HG02571 (cell line): ENCODE results near the gene HECW1.
"Not testable (repeated sequence)": the region's sequence is repeated elsewhere in the genome, so short reads cannot be mapped to it uniquely, and the experiment has no call there.

Source experiments
- ATAC-seq: cut with Tn5 transposase; IDR thresholded peaks from one replicate; pipeline ENCODE4 v1.9.1; 2021; ENCODE audit warnings: mild to moderate bottlenecking, moderate library complexity; ENCODE audit not compliant: unreplicated experiment

Gene HECW1

DNA sequence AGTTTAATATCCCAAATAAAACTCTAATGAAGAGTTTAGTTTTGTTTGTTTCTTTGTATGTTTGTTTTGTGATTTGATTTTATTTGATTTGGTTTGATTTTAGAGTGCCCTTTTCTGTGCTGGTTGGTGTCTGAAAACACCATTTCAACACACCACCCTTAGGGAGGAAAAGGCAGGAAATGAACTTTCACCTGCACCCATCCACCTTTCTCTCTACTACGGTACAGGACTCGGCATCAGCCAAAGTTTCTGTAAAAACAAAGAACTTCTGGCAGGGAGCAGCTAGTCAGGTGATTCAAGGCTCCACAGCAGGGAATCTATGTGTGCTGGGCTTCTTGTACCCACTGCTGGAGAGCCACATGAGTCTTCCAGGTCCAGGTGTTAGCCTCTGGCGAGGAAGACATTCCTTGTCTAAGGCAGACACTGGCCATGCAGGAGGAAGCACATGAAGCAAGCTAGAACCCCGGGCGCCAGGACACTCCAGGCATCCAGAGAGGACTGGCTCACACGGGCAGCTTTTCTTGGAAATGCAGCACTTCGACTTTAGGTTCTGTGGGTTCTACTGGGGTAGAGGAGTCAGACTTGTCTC lies 448.4 kb downstream of the HECW1 start:
- no peak for ATAC-seq

DNA sequence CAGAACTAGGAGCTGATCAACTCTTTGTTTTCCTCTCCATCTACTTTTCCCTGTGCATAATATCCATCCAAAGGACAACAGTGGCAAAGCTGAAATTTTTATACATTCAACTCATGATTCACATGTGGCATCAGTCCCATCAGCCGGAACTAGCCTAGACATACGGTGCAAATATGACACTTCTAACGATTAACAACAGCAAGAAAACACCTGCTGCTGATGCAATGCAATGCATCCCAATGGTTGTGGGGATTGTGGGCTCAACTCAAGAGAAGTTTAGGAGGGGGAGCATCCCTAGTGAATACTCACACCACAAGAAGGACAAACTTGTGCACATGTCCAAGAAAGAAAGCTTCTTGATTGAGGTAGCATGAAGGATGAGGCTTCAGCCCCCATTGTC lies 449.9 kb downstream of the HECW1 start:
- no peak for ATAC-seq

DNA sequence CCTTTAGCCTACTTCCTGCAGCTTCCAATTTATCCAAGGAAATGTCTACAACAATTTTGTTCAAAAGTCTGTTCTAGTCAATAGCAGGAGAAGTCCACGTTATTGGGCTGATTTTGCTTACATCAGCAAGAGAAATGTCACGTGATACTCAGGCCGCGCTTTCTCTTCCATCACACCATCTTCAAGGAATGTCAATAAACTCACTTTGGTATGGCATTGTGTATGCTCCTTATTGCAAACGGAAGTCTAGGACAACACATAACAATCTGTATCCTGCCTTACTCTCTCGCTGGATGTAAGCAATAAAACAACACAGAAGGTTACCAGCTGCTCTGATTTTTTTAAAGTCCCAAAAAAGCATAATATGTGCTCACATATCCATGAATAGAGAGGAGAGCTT lies 453.3 kb downstream of the HECW1 start:
- ATAC-seq = no peak

DNA sequence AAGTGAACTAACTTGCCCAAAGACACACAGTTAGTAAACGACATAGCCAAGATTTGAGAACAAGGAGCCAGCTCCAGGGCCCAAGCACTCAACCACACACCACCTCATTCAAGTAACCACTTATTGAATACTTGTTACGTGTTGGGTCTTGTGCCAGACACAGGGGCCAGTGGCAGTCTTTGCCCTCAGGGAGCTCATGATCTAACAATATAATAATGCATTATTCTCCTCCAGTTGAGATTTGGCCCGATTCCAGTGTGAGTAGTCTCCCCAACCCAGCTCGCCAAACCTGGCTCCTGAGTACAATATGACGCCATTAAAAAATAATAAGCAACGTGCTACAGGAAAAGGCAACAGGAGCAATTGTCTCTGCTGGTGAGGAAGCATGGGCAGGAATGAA lies 456.1 kb downstream of the HECW1 start:
- ATAC-seq = no peak

DNA sequence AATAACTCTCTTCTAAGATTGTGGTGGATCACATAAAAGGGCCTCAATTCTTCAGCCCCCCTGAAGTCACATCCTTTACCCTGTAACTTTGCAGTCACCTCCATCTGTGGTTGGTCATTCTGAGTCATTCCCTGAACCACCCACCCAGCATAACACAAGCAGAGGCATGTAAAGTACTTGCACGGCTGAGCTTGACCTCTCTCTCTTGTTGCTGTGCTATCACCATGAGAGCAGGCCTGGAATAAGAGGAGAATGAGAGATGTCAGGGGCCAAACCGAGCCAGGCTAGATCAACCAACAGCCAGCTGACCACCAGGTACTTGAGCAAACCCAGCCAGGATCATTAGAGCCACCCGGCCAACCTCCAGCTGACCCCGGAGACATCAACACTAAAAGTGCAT lies 457.0 kb downstream of the HECW1 start:
- peak; percentile 77 for ATAC-seq

DNA sequence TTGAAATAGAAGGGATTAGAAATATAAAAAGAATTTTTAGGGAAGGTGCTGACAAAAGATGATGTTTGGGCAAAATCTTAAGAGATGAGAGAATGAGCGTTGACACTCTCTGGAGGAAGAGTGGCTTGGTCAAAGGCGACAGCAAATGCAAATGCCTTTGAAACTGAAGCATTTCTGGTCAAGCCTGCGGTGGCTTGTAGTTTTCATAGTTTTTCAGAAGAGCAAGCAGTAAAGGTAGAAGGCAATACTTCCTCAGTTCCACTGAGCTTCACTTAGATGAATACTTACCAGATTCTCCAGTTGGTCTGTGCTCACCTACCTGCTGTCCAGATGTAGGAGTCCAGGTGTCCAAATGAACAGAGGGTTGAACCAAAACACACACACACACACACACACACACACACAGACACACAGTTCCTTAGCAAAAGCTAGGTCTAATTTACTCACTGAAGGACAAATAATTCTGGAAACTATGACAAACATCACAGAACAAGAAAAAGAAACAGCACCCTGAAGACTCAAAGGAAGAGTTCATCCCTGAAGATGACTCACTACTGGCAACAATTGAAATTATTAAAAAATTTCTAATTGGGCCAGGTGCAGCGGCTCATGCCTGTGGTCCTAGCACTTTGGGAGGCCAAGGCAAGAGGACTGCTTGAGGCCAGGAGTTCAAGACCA lies 458.4 kb downstream of the HECW1 start:
- ATAC-seq = peak; percentile 82

DNA sequence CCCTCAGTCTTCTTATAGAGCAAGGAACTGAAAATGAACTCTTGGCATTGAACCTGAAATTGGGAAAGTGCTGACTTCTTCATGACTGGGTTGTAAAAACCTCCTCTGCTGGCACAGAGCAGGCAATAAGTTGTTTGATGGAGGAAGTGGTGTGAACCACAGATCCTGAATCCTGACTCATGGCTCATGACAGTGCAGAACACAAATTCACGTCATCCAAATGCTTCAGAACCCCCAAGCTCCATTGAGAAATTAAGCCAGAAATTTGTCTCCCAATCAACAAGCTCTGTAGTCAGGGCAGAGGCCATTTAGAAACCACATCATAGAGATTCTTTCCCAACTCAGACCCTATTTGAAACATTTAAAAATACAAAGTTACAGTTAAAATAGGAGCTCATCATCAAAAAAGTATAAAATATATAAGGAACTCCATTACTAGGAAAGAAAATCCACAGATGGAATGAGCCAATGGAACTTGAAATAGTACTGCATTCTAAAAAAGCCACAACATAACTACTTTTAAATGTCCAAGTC lies 460.1 kb downstream of the HECW1 start:
- ATAC-seq = no peak

DNA sequence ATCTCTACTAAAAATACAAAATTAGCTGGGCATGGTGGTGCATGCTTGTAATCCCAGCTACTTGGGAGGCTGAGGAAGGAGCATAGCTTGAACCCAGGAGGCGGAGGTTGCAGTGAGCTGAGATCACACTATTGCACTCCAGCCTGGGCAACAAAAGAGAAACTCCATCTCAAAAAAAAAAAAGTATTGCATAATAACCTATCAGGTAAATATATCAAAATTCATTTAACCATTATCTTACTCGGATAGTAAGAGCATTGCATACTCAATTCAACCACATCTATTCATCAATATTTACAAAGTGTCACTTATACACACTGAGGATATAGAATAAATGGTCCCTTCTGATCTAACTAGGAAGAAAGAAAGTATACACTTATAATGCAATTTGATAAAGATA lies 461.4 kb downstream of the HECW1 start:
- not testable (repeated sequence) for ATAC-seq

DNA sequence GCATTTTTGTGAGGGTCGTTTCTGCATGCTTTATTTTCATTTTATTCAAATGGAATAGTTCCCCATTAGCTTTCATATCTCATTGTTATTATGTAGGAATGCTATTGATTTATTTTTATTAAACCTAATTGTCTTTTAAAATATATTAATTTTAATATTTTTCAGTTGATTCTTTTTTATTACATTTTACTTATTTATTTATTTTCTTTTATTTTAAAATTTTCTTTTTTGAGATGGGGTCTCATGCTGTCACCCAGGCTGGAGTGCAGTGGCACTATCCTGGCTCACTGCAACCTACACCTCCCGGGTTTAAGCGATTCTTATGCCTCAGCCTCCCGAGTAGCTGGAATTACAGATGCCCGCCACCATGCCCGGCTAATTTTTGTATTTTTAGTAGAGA lies 463.1 kb downstream of the HECW1 start:
- no peak for ATAC-seq

DNA sequence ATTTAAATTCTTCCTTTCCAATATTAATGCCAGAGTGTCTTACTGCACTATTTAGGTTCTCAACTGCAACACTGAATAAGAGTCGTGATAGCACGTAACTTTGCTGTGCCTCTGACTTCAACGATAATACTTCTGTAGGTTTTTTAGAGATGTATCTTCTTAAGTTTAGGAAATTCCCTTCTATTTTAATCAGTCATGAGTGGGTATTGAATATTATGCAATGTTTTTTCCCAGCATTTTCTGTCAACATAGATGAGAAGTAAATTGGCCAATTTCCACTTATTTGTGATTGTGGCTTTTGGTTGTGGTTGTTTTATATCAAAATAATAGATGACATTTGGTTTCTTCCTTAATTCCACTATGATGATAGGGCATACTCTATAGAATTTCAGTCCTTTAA lies 463.8 kb downstream of the HECW1 start:
- no peak for ATAC-seq

DNA sequence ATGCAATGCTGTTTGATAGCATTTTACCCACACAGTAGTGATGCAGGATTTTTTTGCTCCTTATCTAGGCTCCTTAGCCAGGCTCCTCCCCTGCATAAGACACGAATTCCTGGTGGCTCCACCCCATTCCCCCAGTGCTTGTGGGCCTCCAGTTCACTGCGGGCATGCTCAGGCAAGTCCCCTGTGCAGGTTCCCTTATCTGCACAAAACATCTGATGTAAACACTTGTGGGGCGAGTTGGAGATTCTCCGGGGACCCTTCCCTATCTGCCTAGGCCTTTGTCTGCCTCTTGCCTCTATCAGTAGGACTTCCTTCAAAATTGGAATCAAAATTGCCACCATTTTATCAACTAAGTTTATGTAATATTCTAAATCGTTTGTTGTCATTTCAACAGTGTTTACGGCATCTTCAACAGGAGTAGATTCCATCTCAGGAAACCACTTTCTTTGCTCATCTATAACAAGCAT lies 465.1 kb downstream of the HECW1 start:
- ATAC-seq = no peak

DNA sequence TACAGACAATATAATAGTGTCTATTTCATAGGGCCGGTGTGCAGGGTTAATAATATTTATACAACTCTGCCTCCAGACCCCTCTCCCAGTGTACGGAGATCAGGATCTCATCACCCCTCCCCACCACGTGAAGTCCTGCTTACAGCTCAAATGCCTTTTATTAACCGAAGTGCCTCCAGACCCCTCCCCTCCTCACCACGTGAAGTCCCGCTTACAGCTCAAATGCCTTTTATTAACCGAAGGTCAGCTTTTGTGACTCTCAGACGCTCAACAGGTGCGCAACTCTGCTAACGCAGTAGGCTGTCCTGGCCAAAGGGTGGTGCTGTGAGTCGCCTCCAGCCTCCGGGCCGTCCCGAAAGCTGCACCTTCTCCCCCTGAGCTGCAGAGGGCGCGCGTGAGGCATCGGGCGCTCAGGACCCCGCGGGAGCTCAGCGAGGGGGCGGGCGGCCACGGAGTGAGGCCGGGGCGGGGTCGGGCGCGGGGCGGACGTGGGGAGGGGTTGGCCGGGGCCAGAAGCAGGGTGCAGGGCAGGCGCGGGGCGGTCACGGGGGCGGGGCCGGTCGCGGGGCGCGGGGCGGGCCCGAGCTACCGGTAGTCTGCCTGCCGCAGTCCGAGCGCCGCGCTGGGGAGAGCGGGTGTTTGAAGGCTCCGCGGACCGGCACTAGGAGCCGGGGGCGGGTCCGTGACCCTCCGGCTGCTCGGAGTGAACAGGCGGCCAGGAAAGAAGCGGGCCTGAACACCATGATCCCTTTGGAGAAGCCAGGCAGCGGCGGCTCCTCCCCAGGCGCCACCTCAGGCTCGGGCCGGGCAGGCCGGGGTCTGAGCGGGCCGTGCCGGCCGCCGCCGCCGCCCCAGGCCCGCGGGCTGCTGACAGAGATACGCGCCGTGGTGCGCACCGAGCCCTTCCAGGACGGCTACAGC lies 470.3 kb downstream of the HECW1 start, which contains the start of gene STK17A:
TSS of gene STK17A (plus strand) at position 606 of the 921 bp plus-strand sequence. CDS start at position 742, 136 bp downstream.
- ATAC-seq = peak; percentile 63

DNA sequence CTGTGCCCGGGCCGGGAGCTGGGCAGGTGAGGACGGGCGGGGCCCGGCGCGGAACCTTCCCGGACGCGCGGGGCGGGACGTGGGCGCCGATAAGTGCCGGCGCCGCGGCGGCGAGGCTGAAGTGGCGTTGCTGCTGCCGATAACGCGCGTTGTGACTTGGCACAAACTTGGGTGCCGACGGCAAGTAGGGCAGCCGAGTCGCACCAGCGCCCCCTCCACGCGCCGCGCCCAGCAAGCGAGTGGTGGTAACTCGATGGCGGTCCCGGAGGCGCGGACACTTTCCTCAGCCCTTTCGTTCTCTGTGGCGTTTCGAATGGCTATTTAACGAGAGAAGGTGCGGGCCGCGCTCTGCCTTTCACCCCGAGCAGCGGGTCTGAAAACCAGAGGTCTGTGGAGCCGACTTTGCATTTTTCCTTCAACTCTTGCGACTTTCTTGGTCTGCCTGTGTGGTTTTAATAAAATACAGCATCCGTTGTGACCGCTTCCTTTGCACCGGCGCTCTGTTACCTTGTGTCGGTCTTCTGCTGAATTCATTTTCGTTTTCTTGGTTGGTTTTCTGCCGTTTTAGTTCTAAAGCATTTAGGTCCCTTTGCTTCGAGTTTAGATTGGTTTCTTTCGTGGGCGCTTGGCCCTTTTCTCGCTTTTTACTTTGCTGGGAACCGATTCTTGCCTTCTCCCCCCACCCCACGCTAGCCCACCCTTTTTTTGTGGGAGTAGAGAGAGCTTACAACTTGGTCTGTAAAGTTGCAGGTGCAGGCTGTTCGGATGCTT lies 471.2 kb downstream of the HECW1 start:
- ATAC-seq = peak; percentile 18

DNA sequence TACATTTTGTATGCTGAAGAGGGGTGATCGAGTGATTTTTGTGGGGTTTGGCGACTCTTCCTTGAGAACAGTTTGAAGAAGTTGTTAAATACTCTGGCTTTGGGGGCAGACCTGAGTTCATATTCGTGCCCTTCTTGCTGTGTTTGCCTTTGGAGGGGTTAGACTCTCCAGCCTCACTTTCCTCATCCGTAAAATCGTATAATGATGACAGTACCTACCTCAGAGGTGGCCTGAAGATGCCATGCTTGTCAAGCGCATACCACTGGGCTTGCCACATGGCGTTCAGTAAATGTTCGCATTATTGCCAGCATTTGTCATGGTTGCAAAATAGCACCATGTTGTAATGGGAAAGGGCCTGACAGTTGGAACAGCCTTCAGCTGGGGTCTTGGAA lies 471.7 kb downstream of the HECW1 start:
- no peak for ATAC-seq

DNA sequence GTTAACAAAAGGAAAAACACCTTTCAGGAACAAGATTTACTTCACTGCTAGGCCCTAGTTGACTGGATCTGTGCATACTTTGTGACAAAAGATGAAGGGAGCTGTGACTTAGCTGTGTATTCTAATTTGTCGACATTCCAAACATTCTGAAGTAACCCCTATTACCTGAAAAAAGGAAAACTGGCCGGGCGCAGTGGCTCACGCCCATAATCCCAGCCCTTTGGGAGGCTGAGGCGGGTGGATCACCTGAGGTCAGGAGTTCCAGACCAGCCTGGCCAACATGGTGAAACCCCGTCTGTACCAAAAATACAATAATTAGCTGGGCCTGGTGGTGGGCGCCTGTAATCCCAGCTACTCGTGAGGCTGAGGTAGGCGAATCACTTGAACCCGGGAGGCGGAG lies 472.3 kb downstream of the HECW1 start:
- not testable (repeated sequence) for ATAC-seq

DNA sequence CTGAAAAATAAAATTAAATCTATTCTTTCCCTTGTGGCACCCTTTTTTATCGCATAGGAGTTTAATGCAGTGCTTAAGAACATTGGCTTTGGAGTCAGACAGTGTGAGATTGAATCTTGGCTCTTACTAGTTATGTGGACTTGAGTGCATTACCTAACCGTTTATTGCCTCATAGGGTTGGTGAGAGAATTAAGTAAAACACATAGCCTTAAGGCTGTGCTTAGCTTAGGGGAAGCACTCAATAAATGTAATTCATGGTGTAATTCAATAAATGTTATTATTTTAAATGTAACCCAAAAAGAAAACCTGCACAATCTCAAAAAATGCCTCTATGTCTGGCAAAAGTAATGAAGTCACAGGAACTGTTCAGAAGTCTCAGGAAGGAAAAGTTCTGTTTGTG lies 473.1 kb downstream of the HECW1 start:
- ATAC-seq = no peak

DNA sequence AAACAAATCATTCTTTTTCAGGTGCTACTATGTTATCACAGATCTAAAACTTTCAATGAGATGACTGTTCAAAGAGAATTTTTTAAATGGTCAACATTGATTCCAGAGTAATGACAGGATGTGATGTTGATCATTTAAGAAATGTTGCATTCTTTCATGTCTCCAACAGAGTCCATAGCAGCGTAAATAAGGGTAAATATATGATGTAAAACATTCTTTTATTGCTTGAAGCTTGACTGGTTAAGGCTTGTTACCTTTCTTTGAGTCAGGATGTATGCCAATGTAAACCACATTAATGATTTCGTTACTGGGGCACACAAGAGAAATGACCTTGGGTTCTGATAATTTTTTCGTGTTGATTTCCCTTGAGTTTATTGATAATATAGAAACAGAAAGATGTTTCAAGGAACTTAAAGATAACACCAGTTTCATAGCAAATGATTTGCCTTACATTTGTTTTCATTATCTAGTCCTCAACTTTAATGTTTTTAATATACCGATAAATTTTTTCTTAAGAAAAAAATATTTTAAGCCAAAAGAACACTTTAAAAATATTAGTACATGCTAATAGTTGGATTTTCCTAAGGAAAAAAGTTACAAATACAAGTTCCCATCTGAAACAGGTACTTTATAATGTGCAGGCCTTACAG lies 473.9 kb downstream of the HECW1 start:
- no peak for ATAC-seq

DNA sequence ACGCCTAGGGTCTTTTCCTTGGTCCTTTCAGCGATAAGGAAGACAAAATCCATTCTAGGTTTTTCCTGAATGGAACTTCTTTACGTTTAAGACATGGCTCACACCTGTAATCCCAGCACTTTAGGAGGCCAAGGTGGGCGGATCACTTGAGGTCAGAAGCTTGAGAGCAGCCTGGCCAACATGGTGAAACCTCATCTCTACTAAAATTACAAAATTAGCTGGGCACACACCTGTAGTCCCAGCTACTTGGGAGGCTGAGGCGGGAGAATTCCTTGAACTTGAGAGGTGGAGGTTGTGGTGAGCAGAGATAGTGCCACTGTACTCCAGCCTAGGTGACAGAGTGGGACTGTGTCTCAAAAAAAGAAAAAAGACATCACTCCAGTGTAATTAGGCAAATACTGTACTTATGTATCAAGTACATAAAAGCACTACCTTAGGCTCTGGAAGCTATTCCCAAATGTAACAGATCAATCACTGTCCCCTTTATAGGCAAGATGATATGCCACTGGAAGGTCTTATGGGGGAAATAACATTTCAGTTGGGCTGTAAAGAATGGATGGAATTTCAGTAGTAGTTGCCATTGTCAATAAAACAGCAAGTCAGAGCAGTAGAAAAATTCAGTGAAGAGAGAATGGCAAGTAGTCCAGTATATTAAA lies 476.2 kb downstream of the HECW1 start:
- no peak for ATAC-seq

DNA sequence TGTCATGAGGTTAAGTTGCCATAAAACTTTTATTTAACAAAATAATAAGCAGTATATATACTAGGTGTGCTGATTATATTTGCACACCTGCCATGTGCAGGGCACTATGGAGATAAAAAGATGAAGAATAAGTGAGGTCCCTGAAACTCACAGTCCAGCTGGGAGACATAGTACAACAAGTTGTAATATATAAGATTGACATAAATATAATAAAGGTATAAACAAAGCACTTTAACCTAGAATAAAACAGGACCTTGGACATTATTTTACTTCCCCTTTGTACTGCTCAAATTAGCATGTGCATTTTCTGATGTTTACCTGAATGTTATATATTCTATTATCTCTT lies 476.7 kb downstream of the HECW1 start:
- no peak for ATAC-seq

DNA sequence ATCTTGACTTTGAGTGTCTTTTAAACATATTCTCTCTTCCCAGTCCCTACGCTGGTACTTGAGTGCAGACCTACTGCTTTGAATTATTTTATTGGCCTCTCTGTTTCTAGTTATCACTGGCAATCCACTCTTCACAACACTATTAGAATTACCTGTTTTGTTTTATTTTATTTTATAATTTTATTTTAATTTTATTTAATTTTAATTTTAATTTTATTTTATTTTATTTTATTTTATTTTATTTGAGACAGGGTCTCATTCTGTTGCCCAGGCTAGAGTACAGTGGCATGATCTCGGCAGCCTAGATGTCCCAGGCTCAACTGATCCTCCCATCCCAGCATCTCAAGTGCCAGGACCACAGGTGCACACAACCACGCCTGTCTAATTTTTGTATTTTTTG lies 477.3 kb downstream of the HECW1 start:
- no peak for ATAC-seq
